Fibroblast of villous mesenchyme (primary cell): Measurements from ENCODE around the gene MFSD6. TPM values are rescaled to one million over a fixed set of nuclear protein-coding genes. Genes with fewer than 3 reads are reported as not detected.
A peak's percentile ranks its signal among the peaks of the same experiment; 100 is the strongest.

ENCODE experiments used
- DNase-seq: peaks from one replicate; pipeline ENCODE4 v3.0.0-alpha.2; 2010; ENCODE audit warnings: low read depth
- H3K4me3 ChIP-seq: 2 replicates; pipeline ENCODE4 v1.5.1; 2011; ENCODE audit warnings: low read depth, mild to moderate bottlenecking, low read length
- total RNA-seq: library from RNA; depleted of rRNA; stranded (reverse); fragments of >200 nt; gene quantifications from 2 replicates; pipeline ENCODE4 v1.2.3, GENCODE V29; 2012
- TF ChIP-seq, protein P1 (sequence below): IDR thresholded peaks from 2 replicates; pipeline ENCODE4 v1.5.1; 2012; ENCODE audit warnings: low read depth, mild to moderate bottlenecking, low read length; ENCODE audit not compliant: insufficient read depth

MFSD6 gene
- total RNA-seq, 1 donor, result 14.7 TPM

DNA sequence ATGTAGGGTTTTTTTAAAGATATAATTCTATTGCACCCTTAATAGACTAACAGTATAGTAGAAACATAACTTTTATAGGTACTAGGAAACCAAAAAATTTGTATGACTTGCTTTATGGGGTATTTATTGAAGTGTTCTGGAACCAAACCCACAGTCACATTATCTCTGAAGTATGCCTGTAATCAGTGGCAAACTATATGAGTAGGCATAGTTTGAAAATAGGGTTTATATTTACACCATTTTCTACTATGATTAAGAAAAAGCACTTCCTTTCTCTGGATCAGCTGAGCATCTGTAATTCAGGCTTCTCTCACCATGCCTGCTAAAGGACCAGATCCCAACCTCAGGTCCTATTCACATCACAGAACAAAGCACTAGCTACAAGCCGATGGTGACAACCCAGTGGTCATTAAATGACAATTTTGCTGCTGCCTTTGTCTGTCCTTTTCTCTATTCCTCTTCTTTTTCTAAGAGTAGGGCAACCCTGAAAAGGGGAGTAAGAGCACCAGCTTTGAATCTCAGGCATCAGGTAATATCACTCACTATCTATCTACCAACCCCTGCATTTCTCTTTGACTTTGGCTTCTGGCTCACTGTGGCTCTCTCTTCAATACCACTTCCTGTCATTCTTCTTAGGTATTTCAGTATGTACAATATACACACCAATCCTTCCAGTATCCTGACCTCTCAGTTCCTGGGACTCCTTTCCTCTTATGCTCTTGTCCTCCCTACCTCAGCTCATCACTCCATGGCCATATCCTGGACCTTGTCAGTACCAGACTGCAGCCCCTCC, 112.0 kb downstream of the MFSD6 start:
- TF ChIP-seq, protein P1, sequence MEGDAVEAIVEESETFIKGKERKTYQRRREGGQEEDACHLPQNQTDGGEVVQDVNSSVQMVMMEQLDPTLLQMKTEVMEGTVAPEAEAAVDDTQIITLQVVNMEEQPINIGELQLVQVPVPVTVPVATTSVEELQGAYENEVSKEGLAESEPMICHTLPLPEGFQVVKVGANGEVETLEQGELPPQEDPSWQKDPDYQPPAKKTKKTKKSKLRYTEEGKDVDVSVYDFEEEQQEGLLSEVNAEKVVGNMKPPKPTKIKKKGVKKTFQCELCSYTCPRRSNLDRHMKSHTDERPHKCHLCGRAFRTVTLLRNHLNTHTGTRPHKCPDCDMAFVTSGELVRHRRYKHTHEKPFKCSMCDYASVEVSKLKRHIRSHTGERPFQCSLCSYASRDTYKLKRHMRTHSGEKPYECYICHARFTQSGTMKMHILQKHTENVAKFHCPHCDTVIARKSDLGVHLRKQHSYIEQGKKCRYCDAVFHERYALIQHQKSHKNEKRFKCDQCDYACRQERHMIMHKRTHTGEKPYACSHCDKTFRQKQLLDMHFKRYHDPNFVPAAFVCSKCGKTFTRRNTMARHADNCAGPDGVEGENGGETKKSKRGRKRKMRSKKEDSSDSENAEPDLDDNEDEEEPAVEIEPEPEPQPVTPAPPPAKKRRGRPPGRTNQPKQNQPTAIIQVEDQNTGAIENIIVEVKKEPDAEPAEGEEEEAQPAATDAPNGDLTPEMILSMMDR, result no peak
- H3K4me3 ChIP-seq, result no peak overlapping the region
- peak; percentile 27 for DNase-seq

DNA sequence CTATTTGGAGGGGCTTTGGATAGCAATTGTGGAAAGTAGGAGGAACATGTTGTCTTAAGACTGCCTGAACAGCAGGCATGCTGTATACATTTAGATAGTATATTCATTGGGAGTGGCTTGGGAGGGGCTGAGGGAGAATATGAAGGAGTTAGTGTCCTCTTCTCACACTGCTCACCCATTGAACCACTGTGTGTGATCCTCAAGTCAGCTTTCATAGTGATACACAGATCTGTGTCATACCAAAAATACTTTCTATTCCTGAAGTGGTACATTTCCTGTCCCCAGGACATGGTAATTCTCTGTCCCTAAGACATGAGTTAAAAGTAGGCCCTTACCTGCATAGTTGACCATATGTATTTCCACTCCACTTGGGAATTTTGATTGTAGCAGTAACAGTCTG, 116.8 kb downstream of the MFSD6 start:
- DNase-seq, result no peak

GRCh38 chr2:190526105-190526750, 118.1 kb downstream of the MFSD6 start:
- no peak for DNase-seq
- no peak overlapping the region for H3K4me3 ChIP-seq
- TF ChIP-seq, protein P1, result no peak

More for the DNA sequence above, 116.8 kb downstream of the MFSD6 start:
- TF ChIP-seq, protein P1, result no peak
- H3K4me3 ChIP-seq, result no peak overlapping the region

GRCh38 chr2:190527214-190527613, 119.1 kb downstream of the MFSD6 start:
- TF ChIP-seq, protein P1, result no peak
- no peak overlapping the region for H3K4me3 ChIP-seq
- no peak for DNase-seq

DNA sequence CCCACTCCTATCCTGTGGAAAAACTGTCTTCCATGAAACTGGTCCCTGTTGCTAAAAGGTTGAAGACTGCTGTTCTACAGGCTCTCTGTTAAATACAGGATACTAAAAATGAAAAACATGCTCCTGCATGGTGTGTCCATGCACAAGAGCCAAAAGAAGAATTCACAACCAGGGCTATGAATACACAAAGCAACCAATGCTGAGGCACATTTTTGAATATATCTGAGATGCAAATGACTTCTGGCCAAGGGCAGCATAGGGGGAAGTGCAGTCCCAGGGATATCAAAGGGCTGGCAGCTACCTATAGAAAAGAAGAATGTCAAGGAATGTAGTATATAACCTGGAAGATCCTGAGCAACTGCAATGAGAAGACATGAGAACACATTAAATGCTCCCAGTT, 119.8 kb downstream of the MFSD6 start:
- no peak for DNase-seq
- no peak overlapping the region for H3K4me3 ChIP-seq
- TF ChIP-seq, protein P1, result no peak

DNA sequence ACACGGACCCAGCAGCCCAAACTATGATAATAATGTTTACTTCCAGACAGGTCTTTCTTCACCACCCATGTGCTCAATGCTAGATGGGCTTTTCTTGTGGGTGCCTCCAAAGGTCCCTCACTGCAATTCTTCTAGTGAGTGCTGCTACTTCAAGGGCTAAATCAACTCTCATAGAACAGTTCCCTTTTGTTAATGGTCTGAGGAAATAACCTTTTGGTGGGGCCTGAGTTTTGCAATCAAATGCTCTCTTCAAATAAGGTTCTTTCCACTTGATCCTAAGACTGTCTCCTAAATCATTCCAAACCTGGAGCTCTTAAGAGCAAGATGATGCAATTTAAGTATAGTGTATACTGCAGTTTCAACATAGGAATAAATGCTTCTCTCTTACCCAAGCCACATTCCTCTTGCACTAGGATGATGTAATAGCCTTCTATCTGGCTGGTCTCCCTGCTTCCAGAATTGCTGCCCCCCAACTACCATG, 120.4 kb downstream of the MFSD6 start:
- peak; percentile 95 for DNase-seq
- TF ChIP-seq, protein P1, result no peak
- no peak overlapping the region for H3K4me3 ChIP-seq
